ENCODE results near the gene CSTA.

The CSTA gene

GRCh38 chr3:122305818-122306621 is 19.0 kb upstream of the CSTA start:
- TF ChIP-seq, protein P1, sequence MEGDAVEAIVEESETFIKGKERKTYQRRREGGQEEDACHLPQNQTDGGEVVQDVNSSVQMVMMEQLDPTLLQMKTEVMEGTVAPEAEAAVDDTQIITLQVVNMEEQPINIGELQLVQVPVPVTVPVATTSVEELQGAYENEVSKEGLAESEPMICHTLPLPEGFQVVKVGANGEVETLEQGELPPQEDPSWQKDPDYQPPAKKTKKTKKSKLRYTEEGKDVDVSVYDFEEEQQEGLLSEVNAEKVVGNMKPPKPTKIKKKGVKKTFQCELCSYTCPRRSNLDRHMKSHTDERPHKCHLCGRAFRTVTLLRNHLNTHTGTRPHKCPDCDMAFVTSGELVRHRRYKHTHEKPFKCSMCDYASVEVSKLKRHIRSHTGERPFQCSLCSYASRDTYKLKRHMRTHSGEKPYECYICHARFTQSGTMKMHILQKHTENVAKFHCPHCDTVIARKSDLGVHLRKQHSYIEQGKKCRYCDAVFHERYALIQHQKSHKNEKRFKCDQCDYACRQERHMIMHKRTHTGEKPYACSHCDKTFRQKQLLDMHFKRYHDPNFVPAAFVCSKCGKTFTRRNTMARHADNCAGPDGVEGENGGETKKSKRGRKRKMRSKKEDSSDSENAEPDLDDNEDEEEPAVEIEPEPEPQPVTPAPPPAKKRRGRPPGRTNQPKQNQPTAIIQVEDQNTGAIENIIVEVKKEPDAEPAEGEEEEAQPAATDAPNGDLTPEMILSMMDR (IDR thresholded peaks at IDR 0.05; ENCODE audit: insufficient read depth, low read length, poor library complexity, severe bottlenecking) = peak; percentile 39
- no peak for DNase-seq (ENCODE audit: extremely low read depth, insufficient read length)
- Histone ChIP-seq H3K4me3 (replicated peaks; ENCODE audit: low read depth, low read length) (no peak overlapping the region), H3K27me3 (replicated peaks; ENCODE audit: control insufficient read depth, insufficient read depth, low read length) (no peaks in the 10 kb centered on the region), H3K36me3 (ENCODE audit: control insufficient read depth, insufficient read depth, low read length) (no peaks in the 10 kb centered on the region)

DNA sequence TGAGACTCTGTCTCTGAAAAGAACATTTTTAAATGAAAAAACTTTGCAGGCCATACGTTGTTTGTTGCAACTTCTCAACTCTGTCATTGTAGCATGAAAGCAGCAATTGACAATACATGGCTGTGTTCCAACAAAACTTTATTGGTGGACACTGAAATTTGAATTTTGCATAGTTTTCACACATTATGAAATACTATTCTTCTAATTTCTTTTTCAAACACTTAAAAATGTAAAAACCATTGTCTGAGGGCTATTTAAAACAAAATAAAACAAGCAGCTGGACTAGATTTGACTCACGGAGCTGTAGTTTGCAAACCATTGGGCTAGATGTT is 18.5 kb upstream of the CSTA start:
- Histone ChIP-seq H3K36me3 (ENCODE audit: control insufficient read depth, insufficient read depth, low read length) (no peaks in the 10 kb centered on the region), H3K4me3 (replicated peaks; ENCODE audit: low read depth, low read length) (no peak overlapping the region), H3K27me3 (replicated peaks; ENCODE audit: control insufficient read depth, insufficient read depth, low read length) (no peaks in the 10 kb centered on the region)
- no peak for DNase-seq (ENCODE audit: extremely low read depth, insufficient read length)
- TF ChIP-seq, protein P1 (IDR thresholded peaks at IDR 0.05; ENCODE audit: insufficient read depth, low read length, poor library complexity, severe bottlenecking) = no peak

DNA sequence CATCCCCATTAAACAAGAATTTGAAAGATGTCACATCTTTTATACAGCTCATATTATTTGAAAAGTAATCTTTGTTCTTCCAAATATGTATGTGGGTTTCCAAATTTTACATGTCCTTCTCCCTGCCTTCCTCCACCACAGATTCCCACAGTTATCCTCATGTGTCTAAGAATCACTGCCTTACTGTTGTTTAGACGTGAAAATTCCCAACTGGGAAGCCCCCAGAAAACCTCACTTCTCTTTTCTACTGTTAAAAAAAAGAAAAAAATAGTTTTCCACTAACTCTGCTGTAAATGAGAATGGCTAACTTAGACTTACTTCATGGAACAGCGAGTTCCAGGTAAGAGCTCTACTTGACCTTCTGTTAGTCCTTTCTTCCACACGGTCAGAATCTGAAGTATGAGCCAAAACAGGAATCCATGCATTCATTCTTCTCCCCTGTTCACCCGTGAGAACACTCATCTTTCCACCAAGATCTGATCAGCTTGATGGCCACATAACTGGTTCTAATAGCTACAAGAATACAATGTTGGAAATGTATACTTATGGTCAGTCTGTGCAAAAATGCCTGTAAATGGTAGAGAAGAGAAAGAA is 17.9 kb upstream of the CSTA start:
- Histone ChIP-seq H3K27me3 (replicated peaks; ENCODE audit: control insufficient read depth, insufficient read depth, low read length) (no peaks in the 10 kb centered on the region), H3K4me3 (replicated peaks; ENCODE audit: low read depth, low read length) (no peak overlapping the region), H3K36me3 (ENCODE audit: control insufficient read depth, insufficient read depth, low read length) (no peaks in the 10 kb centered on the region)
- no peak for DNase-seq (ENCODE audit: extremely low read depth, insufficient read length)
- TF ChIP-seq, protein P1 (IDR thresholded peaks at IDR 0.05; ENCODE audit: insufficient read depth, low read length, poor library complexity, severe bottlenecking) = no peak

GRCh38 chr3:122307976-122308375 is 17.1 kb upstream of the CSTA start:
- DNase-seq (ENCODE audit: extremely low read depth, insufficient read length) = no peak
- TF ChIP-seq, protein P1 (IDR thresholded peaks at IDR 0.05; ENCODE audit: insufficient read depth, low read length, poor library complexity, severe bottlenecking) = no peak
- H3K27me3 ChIP-seq (replicated peaks; ENCODE audit: control insufficient read depth, insufficient read depth, low read length) = no peaks in the 10 kb centered on the region
- H3K4me3 ChIP-seq (replicated peaks; ENCODE audit: low read depth, low read length) = no peak overlapping the region
- H3K36me3 ChIP-seq (ENCODE audit: control insufficient read depth, insufficient read depth, low read length) = no peaks in the 10 kb centered on the region

- H3K4me3 ChIP-seq (replicated peaks; ENCODE audit: low read depth, low read length) = no peak overlapping the region
- TF ChIP-seq, protein P1 (IDR thresholded peaks at IDR 0.05; ENCODE audit: insufficient read depth, low read length, poor library complexity, severe bottlenecking) = no peak
- no peak for DNase-seq (ENCODE audit: extremely low read depth, insufficient read length)
- H3K27me3 ChIP-seq (replicated peaks; ENCODE audit: control insufficient read depth, insufficient read depth, low read length) = no peaks in the 10 kb centered on the region
- H3K36me3 ChIP-seq (ENCODE audit: control insufficient read depth, insufficient read depth, low read length) = no peaks in the 10 kb centered on the region
Observed at GRCh38 chr3:122310361-122310760, 14.7 kb upstream of the CSTA start.
